H1 (cell line): Measurements from ENCODE around the gene EVC2. TPM values are rescaled to one million over a fixed set of nuclear protein-coding genes. Genes with fewer than 3 reads are reported as not detected.

Source experiments
- CTCF ChIA-PET: fragments of 300-600 bp; sonication (Branson Sonifier 250); formaldehyde crosslinking; loops from one replicate; lab custom pipeline; 2021; ENCODE audit not compliant: partially characterized antibody; lab: Charles Lee
- POLR2A ChIA-PET: fragments of 300-600 bp; sonication (Branson Sonifier 250); formaldehyde crosslinking; loops from one replicate; lab custom pipeline; 2021; ENCODE audit warnings: inconsistent platforms; ENCODE audit not compliant: partially characterized antibody; lab: Charles Lee
- DNase-seq, 2 experiments: peaks; one replicate each; pipeline versions ENCODE4 v3.0.0 to v3.0.0-alpha.2; 2010 to 2022; ENCODE audit warnings: low spot score in 2 of 2, low read depth in 1 of 2, mixed read lengths in 1 of 2
- FAIRE-seq: peaks from 2 replicates; lab custom pipeline; 2011; peaks lifted over from hg19 to GRCh38; lab: Jason Lieb, UNC
- H2AFZ ChIP-seq: 2 replicates; pipeline ENCODE4 v1.8.1; 2012; ENCODE audit warnings: low read length, inconsistent platforms
- H2AK5ac ChIP-seq: 2 replicates; pipeline ENCODE4 v1.6.1; 2013; ENCODE audit warnings: low read depth, low read length
- H2BK120ac ChIP-seq: replicated peaks from 2 replicates; pipeline ENCODE3; 2013; ENCODE audit warnings: low read depth, low read length, inconsistent platforms
- H2BK12ac ChIP-seq: 2 replicates; pipeline ENCODE4 v1.6.1; 2013; ENCODE audit warnings: low read depth, low read length
- H2BK15ac ChIP-seq: 2 replicates; pipeline ENCODE4 v1.6.1; 2013; ENCODE audit warnings: low read length
- H2BK20ac ChIP-seq: 2 replicates; pipeline ENCODE4 v1.6.1; 2013; ENCODE audit warnings: low read length
- H2BK5ac ChIP-seq: 2 replicates; pipeline ENCODE4 v1.6.1; 2013; ENCODE audit warnings: low read depth, low read length
- H3K14ac ChIP-seq: 2 replicates; pipeline ENCODE4 v1.6.1; 2013; ENCODE audit warnings: inconsistent platforms; ENCODE audit not compliant: insufficient read length
- H3K18ac ChIP-seq: 2 replicates; pipeline ENCODE4 v1.6.1; 2013; ENCODE audit warnings: low read length; ENCODE audit errors: extremely low read depth
- H3K23ac ChIP-seq: 2 replicates; pipeline ENCODE4 v1.6.1; 2013; ENCODE audit warnings: inconsistent platforms; ENCODE audit not compliant: insufficient read length
- H3K23me2 ChIP-seq: 2 replicates; pipeline ENCODE4 v1.6.1; 2013; ENCODE audit warnings: low read depth, low read length
- H3K27ac ChIP-seq: 2 replicates; pipeline ENCODE4 v1.6.1; 2011; ENCODE audit warnings: low read depth, low read length, inconsistent platforms
- H3K27me3 ChIP-seq, 4 experiments: replicated peaks in 1 of 4; 1 replicate in 1 of 4; 2 replicates in 3 of 4; pipeline versions ENCODE4 v1.6.1 to v1.8.1; 2011 to 2013; ENCODE audit warnings: low read length in 3 of 4, mild to moderate bottlenecking in 3 of 4, inconsistent platforms in 2 of 4, mixed read lengths in 2 of 4, moderate library complexity in 1 of 4; ENCODE audit not compliant: control insufficient read depth in 3 of 4, insufficient read depth in 3 of 4; ENCODE audit errors: extremely low read depth in 1 of 4
- H3K36me3 ChIP-seq, 4 experiments: 2 replicates each; pipeline versions ENCODE4 v1.6.1 to v1.8.1; 2011 to 2013; ENCODE audit warnings: mild to moderate bottlenecking in 4 of 4, low read length in 3 of 4, moderate library complexity in 2 of 4, control low read depth in 1 of 4, inconsistent platforms in 1 of 4; ENCODE audit not compliant: insufficient read depth in 4 of 4, control insufficient read depth in 2 of 4
- H3K4ac ChIP-seq: replicated peaks from 2 replicates; pipeline ENCODE3; 2013; ENCODE audit warnings: low read length, low read depth, mixed read lengths, inconsistent platforms; ENCODE audit not compliant: insufficient read length
- H3K4me1 ChIP-seq, 4 experiments: replicated peaks in 1 of 4; 1 replicate in 1 of 4; 2 replicates in 3 of 4; pipeline versions ENCODE4 v1.6.1 to v1.8.1; 2011 to 2013; ENCODE audit warnings: low read length in 3 of 4, inconsistent platforms in 2 of 4, mixed read lengths in 1 of 4; ENCODE audit not compliant: insufficient read depth in 4 of 4, control insufficient read depth in 3 of 4
- H3K4me2 ChIP-seq, 2 experiments: 2 replicates each; pipeline versions ENCODE4 v1.6.1 to v1.8.1; 2011 to 2013; ENCODE audit warnings: low read depth in 2 of 2, low read length in 2 of 2, control low read depth in 1 of 2, inconsistent platforms in 1 of 2, mild to moderate bottlenecking in 1 of 2; ENCODE audit not compliant: insufficient read depth in 1 of 2
- H3K4me3 ChIP-seq, 4 experiments: fragments of 200-600, 300-600 bp in 1 of 4; sonication (generic), shearing (Covaris generic), sonication (Bioruptor Twin) in 1 of 4; 2 replicates each; pipeline versions ENCODE4 v1.5.1 to v1.8.1; 2011 to 2016; ENCODE audit warnings: low read length in 4 of 4, low read depth in 3 of 4, control low read depth in 2 of 4, inconsistent platforms in 2 of 4, mild to moderate bottlenecking in 2 of 4, mixed read lengths in 1 of 4, moderate library complexity in 1 of 4; ENCODE audit not compliant: insufficient read depth in 2 of 4; ENCODE audit errors: extremely low read depth in 1 of 4
- H3K56ac ChIP-seq: replicated peaks from 2 replicates; pipeline ENCODE3; 2013; ENCODE audit warnings: low read depth, mild to moderate bottlenecking, mixed read lengths, low read length, inconsistent platforms; ENCODE audit not compliant: insufficient read length
- H3K79me1 ChIP-seq: 2 replicates; pipeline ENCODE4 v1.6.1; 2013; ENCODE audit warnings: low read depth, low read length, control low read depth
- H3K79me2 ChIP-seq, 2 experiments: 2 replicates each; pipeline versions ENCODE4 v1.6.1 to v1.8.1; 2012 to 2013; ENCODE audit warnings: low read length in 2 of 2, mild to moderate bottlenecking in 2 of 2, inconsistent platforms in 1 of 2; ENCODE audit not compliant: insufficient read depth in 2 of 2, control insufficient read depth in 1 of 2
- H3K9ac ChIP-seq, 4 experiments: replicated peaks in 1 of 4; 1 replicate in 1 of 4; 2 replicates in 3 of 4; pipeline versions ENCODE4 v1.6.1 to v1.8.1; 2011 to 2013; ENCODE audit warnings: low read depth in 3 of 4, low read length in 3 of 4, control low read depth in 2 of 4, mild to moderate bottlenecking in 2 of 4, moderate library complexity in 2 of 4, inconsistent platforms in 1 of 4; ENCODE audit errors: extremely low read depth in 1 of 4
- H3K9me3 ChIP-seq, 2 experiments: 2 replicates each; pipeline versions ENCODE4 v1.6.1 to v1.8.1; 2012 to 2013; ENCODE audit warnings: mild to moderate bottlenecking in 2 of 2, moderate library complexity in 2 of 2, control low read depth in 1 of 2, inconsistent platforms in 1 of 2, low read depth in 1 of 2, low read length in 1 of 2, mixed read lengths in 1 of 2; ENCODE audit not compliant: insufficient read depth in 2 of 2
- H4K20me1 ChIP-seq, 2 experiments: replicated peaks in 1 of 2; 2 replicates each; pipeline versions ENCODE3 to v1.8.1; 2011 to 2013; ENCODE audit warnings: inconsistent platforms in 2 of 2, low read length in 2 of 2, mild to moderate bottlenecking in 1 of 2; ENCODE audit not compliant: insufficient read depth in 2 of 2, control insufficient read depth in 1 of 2
- H4K5ac ChIP-seq: 2 replicates; pipeline ENCODE4 v1.6.1; 2013; ENCODE audit warnings: low read length, low read depth, mixed read lengths, inconsistent platforms; ENCODE audit not compliant: insufficient read length
- H4K8ac ChIP-seq: 2 replicates; pipeline ENCODE4 v1.8.0; 2013; ENCODE audit warnings: mild to moderate bottlenecking, moderate library complexity, low read length, inconsistent platforms; ENCODE audit not compliant: insufficient read depth; ENCODE audit errors: extremely low read depth
- H4K91ac ChIP-seq: replicated peaks from 2 replicates; pipeline ENCODE3; 2013; ENCODE audit warnings: low read length, mixed read lengths, inconsistent platforms; ENCODE audit not compliant: insufficient read length
- BCL11A ChIP-seq, 2 experiments: IDR thresholded peaks; one replicate each; pipeline ENCODE4 v1.6.1; 2011; ENCODE audit warnings: low read depth in 2 of 2, low read length in 2 of 2, mild to moderate bottlenecking in 2 of 2
- CTCF ChIP-seq, 3 experiments: IDR thresholded peaks; 1 replicate in 2 of 3; 2 replicates in 1 of 3; pipeline versions ENCODE4 v1.5.1 to v1.6.1; 2011; ENCODE audit warnings: low read length in 3 of 3, mild to moderate bottlenecking in 3 of 3, inconsistent platforms in 2 of 3, low read depth in 1 of 3, moderate library complexity in 1 of 3; ENCODE audit not compliant: insufficient read depth in 1 of 3; ENCODE audit errors: control extremely low read depth in 1 of 3
- EGR1 ChIP-seq: IDR thresholded peaks from 2 replicates; pipeline ENCODE4 v1.6.1; 2011; ENCODE audit warnings: low read depth, low read length, borderline replicate concordance
- RAD21 ChIP-seq, 2 experiments: IDR thresholded peaks in 1 of 2; conservative IDR thresholded peaks in 1 of 2; 2 replicates each; pipeline ENCODE4 v1.6.1; 2011; ENCODE audit warnings: low read depth in 2 of 2, low read length in 2 of 2, improper control_type of control experiment in 1 of 2, inconsistent platforms in 1 of 2, mild to moderate bottlenecking in 1 of 2, moderate library complexity in 1 of 2
- SIX5 ChIP-seq: IDR thresholded peaks from 2 replicates; pipeline ENCODE4 v1.6.1; 2011; ENCODE audit warnings: mild to moderate bottlenecking, low read depth, low read length
- TBP ChIP-seq: IDR thresholded peaks from 2 replicates; pipeline ENCODE4 v1.6.1; 2011; ENCODE audit warnings: low read depth, low read length, improper control_type of control experiment
- WGBS, 2 experiments: shearing (Covaris generic) in 1 of 2; methylation state at CpG; one replicate each; pipeline versions ENCODE4 v1.1.6 to v1.1.7; 2013 to 2015; ENCODE audit warnings: low lambda C conversion rate in 2 of 2, mixed read lengths in 2 of 2, inconsistent platforms in 1 of 2, low coverage in 1 of 2, missing lambda C conversion rate in 1 of 2; ENCODE audit not compliant: insufficient replicate concordance in 2 of 2, insufficient coverage in 1 of 2, insufficient read length in 1 of 2; ENCODE audit errors: extremely low coverage in 1 of 2, missing lambda C conversion rate in 1 of 2; 5-methylcytosine and 5-hydroxymethylcytosine counted together
- polyA plus RNA-seq, 7 experiments: library from polyadenylated mRNA; depleted of rRNA in 3 of 7; stranded (reverse) in 5 of 7; unstranded in 2 of 7; fragments of >200 nt in 5 of 7; fragments of 200-250 nt in 2 of 7; gene quantifications; 1 replicate in 5 of 7; 2 replicates in 1 of 7; 4 replicates in 1 of 7; pipeline versions ENCODE4 v1.2.1 to v1.2.3, GENCODE V29; 2011 to 2013; ENCODE audit warnings: missing spikeins in 2 of 7, mixed read lengths in 2 of 7
- total RNA-seq: library from RNA; stranded (reverse); fragmentation: NEBNext Ultra II Directional; extraction: Animal tissue kit (Norgen Biotek cat#: 25700); gene quantifications from 2 replicates; pipeline ENCODE4 v1.2.1, GENCODE V29; 2021

EVC2 gene
- total and polyA plus RNA-seq, 2 of the 8 experiments (the other 6 are each of a cell fraction or from before 2014, with no cell fraction given) = 0.73 to 5.9 TPM

GRCh38 chr4:5719350-5720055 lies 11.1 kb upstream of the EVC2 start:
- peaks cover 0 to 2% (median 0%) of the 10 kb centered on the region in 4 experiments; a peak in 2 of 7 replicates for H3K4me1 ChIP-seq
- no peaks in the 10 kb centered on the region for H3K79me2 ChIP-seq
- no peaks in the 10 kb centered on the region for H3K23me2 ChIP-seq
- no peak overlapping the region for H3K56ac ChIP-seq
- H3K4me2 ChIP-seq = no peak overlapping the region
- no peak overlapping the region for H4K91ac ChIP-seq
- H3K27ac ChIP-seq = no peak overlapping the region
- H4K8ac ChIP-seq = no peak overlapping the region
- H2BK5ac ChIP-seq = no peak overlapping the region
- H3K27me3 ChIP-seq = no peaks in the 10 kb centered on the region
- H2BK15ac ChIP-seq = no peak overlapping the region
- FAIRE-seq = peak; percentile 55
- no peak overlapping the region for H2BK120ac ChIP-seq
- H4K5ac ChIP-seq = no peak overlapping the region
- H3K14ac ChIP-seq = no peak overlapping the region
- H3K79me1 ChIP-seq = no peaks in the 10 kb centered on the region
- H2AK5ac ChIP-seq = no peak overlapping the region
- H3K4ac ChIP-seq = no peak overlapping the region
- no peak overlapping the region for H3K18ac ChIP-seq
- no peak overlapping the region for H3K4me3 ChIP-seq
- H2BK12ac ChIP-seq = no peak overlapping the region
- CTCF ChIA-PET = interaction anchor here (0.9 to 1.2 kb wide), 2 partner anchors 18 to 79 kb away, joined by 3 to 4 read pairs; no protein-coding TSS in a partner anchor
- peak; percentile 16 to 30 (median 23) for TF ChIP-seq CTCF (IDR thresholded peaks at IDR 0.05; ENCODE audit: control extremely low read depth in 1 of 3, insufficient read depth in 1 of 3, low read depth in 1 of 3, low read length in 3 of 3)
- peak; percentile 50 to 53 for TF ChIP-seq RAD21 (IDR thresholded peaks at IDR 0.05 in 1 of 2, conservative IDR thresholded peaks at IDR 0.05 in 1 of 2; ENCODE audit: low read depth in 2 of 2, low read length in 2 of 2)
- TF ChIP-seq SIX5 = no peak
- TF ChIP-seq EGR1 = no peak
- TF ChIP-seq BCL11A (IDR thresholded peaks at IDR 0.05; ENCODE audit: low read depth in 2 of 2, low read length in 2 of 2) = no peak
- TF ChIP-seq TBP = no peak
- POLR2A ChIA-PET = no interaction called here
- 89% methylated on average over 7 of the region's 7 CpGs; no CpG with 5 or more reads in 1 of the 2 experiments for WGBS, 2 experiments
- no peak for DNase-seq
- H2BK20ac ChIP-seq = no peak overlapping the region
- peaks cover 0 to 3% of the 10 kb centered on the region in 2 experiments for H4K20me1 ChIP-seq
- H3K23ac ChIP-seq = no peak overlapping the region
- H2AFZ ChIP-seq = no peak overlapping the region
- H3K36me3 ChIP-seq = peaks cover 0 to 7% (median under 1%) of the 10 kb centered on the region in 4 experiments; a peak in 3 of 8 replicates
- peaks cover 3 to 6% of the 10 kb centered on the region in 2 experiments; a peak in 2 of 4 replicates for H3K9me3 ChIP-seq
- no peak overlapping the region for H3K9ac ChIP-seq
